Cerebellar cortex (tissue), 1 donor: ENCODE results near the gene KIF5C.
"Not testable (repeated sequence)": the region's sequence is repeated elsewhere in the genome, so short reads cannot be mapped to it uniquely, and the experiment has no call there.

Experiments
- DNase-seq: peaks from one replicate; pipeline ENCODE4 v3.0.0-alpha.2; 2015; ENCODE audit warnings: low spot score

KIF5C gene

GRCh38 chr2:148874868-148875341, at the start of gene KIF5C:
Gene KIF5C, plus strand, starts transcription at chr2:148875227. Its CDS starts 391 bp downstream, at chr2:148875618.
- DNase-seq = peak; percentile 93

DNA sequence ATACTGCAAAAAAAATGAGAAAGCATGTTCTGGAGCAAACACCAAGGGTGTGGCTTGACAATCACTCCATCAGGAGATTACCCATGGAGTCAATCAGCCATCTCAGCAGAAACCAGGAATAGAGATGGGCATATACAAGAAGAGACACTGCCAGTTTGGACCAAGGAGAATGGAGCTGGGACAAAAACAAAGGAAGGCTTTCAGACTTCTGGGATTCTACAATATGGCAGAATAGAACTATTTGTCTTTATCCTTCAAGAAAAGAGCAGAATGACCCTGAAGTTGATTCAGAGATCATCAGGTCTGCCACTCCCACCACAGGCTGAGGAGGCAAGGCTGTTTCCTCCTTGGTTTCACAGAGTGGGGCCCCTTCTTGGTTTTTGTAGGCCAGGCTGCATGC, 48.2 kb upstream of the KIF5C start:
- DNase-seq = no peak

DNA sequence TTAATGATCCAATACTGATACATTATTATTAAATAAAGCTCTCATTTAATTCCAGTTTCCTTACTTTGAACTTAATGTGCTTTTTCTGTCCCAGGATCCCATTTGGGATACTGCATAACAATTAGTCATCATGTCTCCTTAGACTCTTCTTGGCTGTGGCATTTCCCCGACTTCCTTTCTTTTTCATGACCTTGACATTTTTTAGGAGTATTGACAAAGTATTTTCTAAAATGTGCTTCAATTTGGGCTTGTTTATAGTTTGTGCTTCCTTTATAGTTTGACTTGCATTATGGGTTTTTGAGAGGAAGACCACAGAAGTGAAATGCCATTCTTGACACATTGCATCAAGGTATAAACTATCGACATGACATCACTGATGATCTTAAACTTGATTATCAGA, 46.1 kb upstream of the KIF5C start:
- no peak for DNase-seq

- DNase-seq = no peak
Measured at GRCh38 chr2:148829618-148830017, 45.4 kb upstream of the KIF5C start.

GRCh38 chr2:148832637-148833036, 42.4 kb upstream of the KIF5C start:
- no peak for DNase-seq

DNA sequence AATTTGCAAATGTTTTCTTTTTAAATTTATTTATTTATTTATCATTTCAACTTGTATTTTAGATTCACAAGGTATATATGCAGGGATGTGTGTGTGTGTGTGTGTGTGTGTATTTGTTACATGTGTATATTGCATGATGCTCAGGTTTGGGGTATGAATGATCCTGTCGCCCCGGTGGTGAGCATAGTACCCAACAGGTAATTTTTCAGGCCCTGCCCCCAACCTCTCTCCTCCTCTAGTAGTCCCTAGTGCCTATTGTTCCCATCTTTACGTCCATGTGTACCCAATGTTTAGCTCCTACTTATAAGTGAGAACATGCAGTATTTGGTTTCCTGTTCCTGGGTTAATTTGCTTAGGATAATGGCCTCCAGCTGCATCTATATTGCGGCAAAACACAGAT, 33.0 kb upstream of the KIF5C start:
- no peak for DNase-seq

GRCh38 chr2:148848146-148848545, 26.9 kb upstream of the KIF5C start:
- DNase-seq = no peak

DNA sequence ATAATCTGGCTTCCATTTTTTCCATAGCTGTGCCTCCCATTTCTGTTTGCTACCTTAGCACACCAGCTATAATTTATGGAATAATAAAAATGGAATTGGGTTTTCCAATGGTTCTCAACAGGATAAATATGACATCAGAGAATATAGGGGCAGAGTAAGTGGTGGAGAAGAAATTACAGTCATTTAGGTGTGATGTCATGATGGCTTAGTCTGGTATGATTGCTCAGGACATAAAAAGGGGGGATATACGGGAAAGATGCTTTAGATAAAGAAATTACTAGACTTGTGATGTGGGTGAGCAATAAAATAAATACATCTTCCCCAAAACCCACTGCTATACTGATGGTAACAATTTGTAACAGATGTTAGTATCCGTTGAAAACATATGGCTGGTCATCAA, 21.6 kb upstream of the KIF5C start:
- DNase-seq = no peak

GRCh38 chr2:148860037-148860436, 15.0 kb upstream of the KIF5C start:
- DNase-seq = no peak

- DNase-seq = no peak
Measured at GRCh38 chr2:148861367-148861766, 13.7 kb upstream of the KIF5C start.

DNA sequence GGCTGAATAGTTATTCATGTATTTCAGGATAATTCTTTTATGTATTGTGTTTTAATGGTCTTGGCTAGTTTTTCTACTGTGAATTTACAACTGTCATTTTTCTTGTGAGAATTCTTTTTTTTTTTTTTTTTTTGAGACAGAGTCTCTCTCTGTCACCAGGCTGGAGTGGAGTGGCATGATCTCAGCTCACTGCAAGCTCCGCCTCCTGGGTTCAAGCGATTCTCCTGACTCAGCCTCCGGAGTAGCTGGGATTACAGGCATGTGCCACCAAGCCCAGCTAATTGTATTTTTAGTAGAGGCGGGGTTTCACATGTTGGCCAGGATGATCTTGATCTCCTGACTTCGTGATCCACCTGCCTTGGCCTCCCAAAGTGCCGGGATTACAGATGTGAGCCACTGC, 12.5 kb upstream of the KIF5C start:
- not testable (repeated sequence) for DNase-seq

DNA sequence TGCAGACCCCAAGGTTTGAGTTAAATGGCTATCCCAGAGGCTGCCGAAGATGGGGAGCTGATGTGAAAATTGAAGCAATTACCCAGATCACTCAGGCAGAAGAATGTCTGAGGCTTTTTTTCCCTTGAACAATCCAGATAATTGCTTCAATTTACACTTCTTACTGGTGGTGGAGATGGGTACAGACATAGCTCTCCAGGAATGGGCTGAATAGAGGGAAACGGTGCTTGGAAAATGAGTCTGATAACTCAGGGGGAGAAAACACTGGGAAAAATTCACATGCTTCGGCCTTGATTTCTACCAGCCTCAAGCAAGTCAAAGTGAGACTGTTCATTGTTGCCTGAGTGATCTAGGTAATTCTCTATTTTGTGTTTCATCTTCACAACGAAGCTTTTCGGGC, 9.5 kb upstream of the KIF5C start:
- no peak for DNase-seq

- DNase-seq = no peak
Measured at GRCh38 chr2:148866091-148866490, 8.9 kb upstream of the KIF5C start.

DNA sequence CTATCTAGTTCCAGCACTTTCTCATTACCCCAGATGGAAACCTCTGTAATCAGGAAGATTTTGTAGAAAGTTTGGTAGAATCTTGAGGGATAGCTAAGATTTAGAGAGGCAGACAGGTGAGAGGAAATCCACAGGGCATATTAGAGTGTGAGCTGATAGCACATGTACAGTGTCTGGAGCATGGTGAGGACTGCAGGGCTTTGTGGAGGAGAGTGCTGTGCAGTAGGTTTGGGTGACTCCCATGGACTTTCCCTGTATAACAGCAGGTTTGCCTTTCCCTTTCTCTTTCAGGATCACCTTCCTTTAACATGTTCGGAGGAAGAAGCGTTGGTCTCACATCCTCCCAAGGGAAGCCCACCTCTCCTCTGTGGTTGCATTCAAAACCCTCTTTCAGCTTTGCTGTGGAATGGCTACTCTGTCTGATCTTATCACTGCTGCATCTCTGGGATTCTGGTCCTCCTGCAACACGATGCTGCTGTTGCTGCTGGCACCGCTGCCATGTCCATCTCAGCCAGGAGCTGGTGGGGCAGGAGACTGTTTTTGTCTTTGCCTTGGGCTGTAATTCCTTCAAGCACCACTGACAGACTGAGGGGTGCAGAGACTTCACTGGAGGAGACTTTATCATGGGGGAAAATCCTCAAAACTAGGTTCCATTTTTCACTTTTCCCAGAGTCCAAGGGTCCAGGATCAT, 7.8 kb upstream of the KIF5C start:
- no peak for DNase-seq

GRCh38 chr2:148875387-148876051, 492 bp downstream of the KIF5C start:
- no peak for DNase-seq

GRCh38 chr2:148876202-148876594, 1.2 kb downstream of the KIF5C start:
- DNase-seq = no peak

- peak; percentile 81 for DNase-seq
Measured at GRCh38 chr2:148876595-148877402, 1.8 kb downstream of the KIF5C start.

- no peak for DNase-seq
Measured at GRCh38 chr2:148877403-148877740, 2.3 kb downstream of the KIF5C start.

DNA sequence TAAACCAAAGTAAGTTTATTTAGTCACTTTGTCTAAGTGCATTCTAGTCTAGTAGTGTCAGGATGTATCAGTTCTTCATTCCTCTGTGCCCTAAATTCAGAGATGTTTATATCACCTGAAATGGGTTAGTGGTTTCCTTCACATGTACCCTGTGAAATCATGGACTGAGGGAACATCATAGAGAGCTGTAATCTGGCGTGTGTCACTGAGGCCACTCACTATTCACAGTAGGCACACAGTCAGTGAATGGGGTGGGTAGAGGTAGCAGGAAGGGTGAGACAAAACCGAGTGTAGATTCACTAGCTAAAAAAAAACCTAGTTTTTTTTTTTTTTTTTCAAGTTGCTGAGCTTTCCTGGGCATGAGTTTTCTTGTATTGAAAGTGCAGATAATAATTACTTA, 5.6 kb downstream of the KIF5C start:
- DNase-seq = no peak

DNA sequence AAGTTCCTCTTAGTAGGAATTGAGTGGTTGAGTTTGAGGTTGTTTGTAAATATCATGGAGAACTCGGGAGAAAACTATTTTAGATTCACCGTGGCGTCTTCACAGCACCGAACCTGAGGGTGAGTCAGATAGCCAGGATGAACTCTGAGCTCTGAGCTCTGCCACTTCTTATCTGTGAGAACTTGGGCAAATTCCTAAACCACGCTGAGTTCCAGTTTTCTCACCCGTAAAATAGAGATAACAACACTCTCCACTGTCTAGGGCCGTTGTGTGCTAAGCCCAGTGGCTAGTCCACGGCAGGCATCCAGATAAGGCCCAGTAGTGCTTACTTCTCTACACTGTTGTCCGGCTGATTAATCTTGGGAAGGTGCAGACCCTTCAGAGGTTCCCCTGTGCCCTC, 7.0 kb downstream of the KIF5C start:
- DNase-seq = no peak

DNA sequence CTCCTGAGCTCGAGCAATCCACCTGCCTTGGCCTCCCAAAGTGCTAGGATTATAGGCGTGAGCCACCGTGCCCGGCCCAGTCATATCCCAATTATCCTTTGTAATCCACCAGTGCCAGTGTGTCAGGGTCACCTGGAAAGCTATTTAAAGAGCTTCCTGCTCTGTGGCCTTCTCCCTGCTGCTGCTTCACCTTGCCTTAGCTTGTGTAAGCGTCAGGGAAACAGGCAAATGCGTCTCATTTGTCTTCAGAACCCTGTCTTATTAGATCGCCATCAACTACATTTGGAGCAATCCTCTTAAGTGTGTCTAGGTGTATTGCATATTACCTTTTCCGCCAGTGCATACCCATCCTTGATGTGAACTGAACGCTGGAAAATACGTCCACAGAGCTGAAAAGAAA, 10.2 kb downstream of the KIF5C start:
- DNase-seq = peak; percentile 75

DNA sequence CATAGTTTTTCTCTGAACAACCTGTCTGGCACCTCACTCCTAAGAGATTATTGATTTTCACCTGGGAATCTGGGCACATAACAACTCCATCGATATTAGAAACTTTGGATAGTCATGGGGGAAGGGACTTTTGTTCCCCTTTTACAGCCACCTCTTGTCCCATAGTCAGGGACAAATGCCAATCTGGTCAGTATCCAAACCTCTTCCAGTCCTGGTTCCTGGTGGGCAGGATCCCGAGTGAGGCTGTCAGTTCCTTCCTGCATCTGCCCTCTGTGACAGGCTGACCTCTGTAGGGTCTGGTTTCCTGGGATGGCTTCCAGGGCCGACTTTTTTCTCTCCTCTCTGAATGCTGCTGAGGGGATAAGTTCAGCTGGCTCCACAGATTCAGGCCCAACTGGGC, 11.0 kb downstream of the KIF5C start:
- no peak for DNase-seq
